Activated CD4-positive, alpha-beta memory T cell treated with anti-CD3 and anti-CD28 coated beads, Interleukin-2, amount 10 ng/mL, durations not matched to agents 7 days and 5 days (primary cell): ENCODE data around the gene SYNC. TPM values are rescaled to one million over a fixed set of nuclear protein-coding genes. Genes with fewer than 3 reads are reported as not detected.
"Not testable (repeated sequence)": the region's sequence is repeated elsewhere in the genome, so short reads cannot be mapped to it uniquely, and the experiment has no call there.

Experiments
- CTCF ChIA-PET: fragments of 350-600 bp; sonication (Branson Sonifier 250); formaldehyde crosslinking; loops from one replicate; lab custom pipeline; 2021; ENCODE audit warnings: antibody characterized with exemption, inconsistent platforms; lab: Charles Lee
- POLR2A ChIA-PET: fragments of 350-600 bp; sonication (Branson Sonifier 250); formaldehyde crosslinking; loops from one replicate; lab custom pipeline; 2021; ENCODE audit warnings: antibody characterized with exemption; lab: Charles Lee
- DNase-seq: peaks from one replicate; pipeline ENCODE4 v3.0.0-alpha.2; 2020
- H3K27ac Mint-ChIP-seq: one replicate; pipeline ENCODE4 v1.8.0; 2021; ENCODE audit warnings: mild to moderate bottlenecking, mixed read lengths
- H3K27me3 Mint-ChIP-seq: one replicate; pipeline ENCODE4 v1.8.0; 2021; ENCODE audit warnings: mixed read lengths
- H3K36me3 Mint-ChIP-seq: one replicate; pipeline ENCODE4 v1.8.0; 2021; ENCODE audit warnings: low read depth, mixed read lengths
- H3K4me1 Mint-ChIP-seq: one replicate; pipeline ENCODE4 v1.8.0; 2021; ENCODE audit warnings: mixed read lengths
- H3K4me3 Mint-ChIP-seq: one replicate; pipeline ENCODE4 v1.8.0; 2021; ENCODE audit warnings: mild to moderate bottlenecking, mixed read lengths
- H3K9me3 Mint-ChIP-seq: one replicate; pipeline ENCODE4 v1.8.0; 2021; ENCODE audit warnings: mixed read lengths
- total RNA-seq, 2 experiments: library from RNA; stranded (reverse); gene quantifications; one replicate each; pipeline ENCODE4 v1.2.3, GENCODE V29; 2021

SYNC gene
- total RNA-seq, 2 experiments from 2014 or later = not detected

DNA sequence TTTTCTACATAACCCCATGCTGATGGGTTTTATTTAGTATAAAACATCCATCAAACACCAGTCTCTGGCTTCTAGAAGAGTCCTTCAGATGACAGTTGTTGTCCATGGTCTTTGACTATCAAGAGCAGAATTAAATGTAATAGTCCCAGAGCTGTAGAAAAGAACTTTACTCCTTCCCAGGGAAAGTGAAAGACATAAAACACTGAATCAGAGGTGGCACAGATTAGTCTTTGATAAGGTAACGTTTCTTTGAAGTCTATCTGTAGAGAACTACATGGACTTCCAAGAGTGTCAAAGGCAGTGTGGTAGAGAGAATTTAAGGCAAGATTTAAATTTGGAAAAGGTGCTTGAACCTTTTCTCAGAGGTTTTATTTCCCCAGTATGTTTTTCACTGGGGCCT lies 21.9 kb downstream of the SYNC start:
- ChIA-PET POLR2A (no interaction called here), CTCF (no interaction called here)
- H3K36me3 Mint-ChIP-seq = peaks cover 62% of the 10 kb centered on the region
- H3K9me3 Mint-ChIP-seq = no peaks in the 10 kb centered on the region
- no peak for DNase-seq
- H3K27ac Mint-ChIP-seq = no peak overlapping the region
- H3K4me1 Mint-ChIP-seq = peaks cover 1% of the 10 kb centered on the region
- H3K27me3 Mint-ChIP-seq = no peaks in the 10 kb centered on the region
- no peak overlapping the region for H3K4me3 Mint-ChIP-seq

DNA sequence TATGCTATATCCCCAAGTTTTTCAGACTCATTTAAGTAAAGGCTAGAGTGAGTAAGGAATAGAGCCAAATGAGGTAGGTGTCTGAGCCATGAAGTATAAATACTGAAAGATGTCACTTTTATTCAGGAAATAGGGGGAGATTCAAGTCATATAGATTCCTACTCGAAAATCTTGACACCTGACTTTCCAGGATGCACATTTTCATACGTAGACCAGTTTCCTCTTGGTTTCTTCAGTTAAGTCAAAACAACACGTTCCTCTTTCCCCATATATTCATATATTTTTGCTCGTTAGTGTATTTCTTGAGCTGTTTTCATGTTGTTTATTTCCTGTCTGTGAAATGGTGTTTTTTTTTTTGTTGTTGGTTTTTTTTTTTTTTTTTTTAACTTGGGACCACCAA lies 22.6 kb downstream of the SYNC start:
- DNase-seq, H3K9me3 Mint-ChIP-seq, H3K4me1 Mint-ChIP-seq, H3K27me3 Mint-ChIP-seq, POLR2A ChIA-PET, H3K27ac Mint-ChIP-seq, H3K4me3 Mint-ChIP-seq: not testable (repeated sequence)
- peaks cover 63% of the 10 kb centered on the region for H3K36me3 Mint-ChIP-seq
- CTCF ChIA-PET = interaction anchor here (0.7 to 1.5 kb wide), 3 partner anchors 32 to 219 kb away, joined by 3 to 4 read pairs (median 4); no protein-coding TSS in a partner anchor

DNA sequence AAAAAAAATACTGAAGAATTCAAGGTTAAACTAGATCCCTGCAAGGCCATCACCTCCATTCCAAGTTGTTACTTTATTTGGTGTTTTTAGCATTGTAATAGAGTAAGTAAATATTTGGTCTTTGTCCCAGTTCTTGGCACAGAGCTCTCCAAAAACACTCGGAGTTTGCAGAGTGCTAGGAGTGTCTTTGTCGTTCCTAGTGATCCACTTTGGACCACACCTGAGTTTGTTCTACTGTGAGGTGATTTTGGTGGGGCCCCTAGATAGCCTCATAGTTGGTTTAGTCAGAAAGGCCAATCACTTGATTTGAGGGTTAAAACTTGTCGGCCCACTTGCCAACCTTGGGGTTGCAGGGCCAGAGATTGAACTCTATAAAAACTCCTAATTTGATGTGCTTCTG lies 25.6 kb downstream of the SYNC start:
- CTCF ChIA-PET = interaction anchor here (0.6 to 1.7 kb wide), 4 partner anchors 21 to 157 kb away, joined by 3 to 4 read pairs (median 4); no protein-coding TSS in a partner anchor
- no peaks in the 10 kb centered on the region for H3K27me3 Mint-ChIP-seq
- H3K36me3 Mint-ChIP-seq = peaks cover 70% of the 10 kb centered on the region
- DNase-seq = no peak
- POLR2A ChIA-PET = no interaction called here
- no peaks in the 10 kb centered on the region for H3K4me1 Mint-ChIP-seq
- no peak overlapping the region for H3K27ac Mint-ChIP-seq
- no peak overlapping the region for H3K4me3 Mint-ChIP-seq
- no peaks in the 10 kb centered on the region for H3K9me3 Mint-ChIP-seq

DNA sequence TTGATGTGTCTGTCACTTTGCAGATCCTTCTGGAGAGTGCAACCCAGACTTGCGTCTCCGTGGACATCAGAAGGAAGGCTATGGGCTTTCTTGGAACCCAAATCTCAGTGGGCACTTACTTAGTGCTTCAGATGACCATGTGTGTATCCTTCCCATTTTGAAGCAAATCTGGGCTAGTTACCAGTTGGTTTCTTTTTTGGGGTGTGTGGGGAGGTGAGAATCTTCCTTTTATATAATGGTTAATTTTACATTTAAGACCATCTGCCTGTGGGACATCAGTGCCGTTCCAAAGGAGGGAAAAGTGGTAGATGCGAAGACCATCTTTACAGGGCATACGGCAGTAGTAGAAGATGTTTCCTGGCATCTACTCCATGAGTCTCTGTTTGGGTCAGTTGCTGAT lies 33.9 kb downstream of the SYNC start:
- CTCF ChIA-PET, H3K4me1 Mint-ChIP-seq, H3K4me3 Mint-ChIP-seq, H3K27me3 Mint-ChIP-seq, H3K27ac Mint-ChIP-seq, H3K9me3 Mint-ChIP-seq, DNase-seq, POLR2A ChIA-PET: not testable (repeated sequence)
- H3K36me3 Mint-ChIP-seq = peaks cover 73% of the 10 kb centered on the region

DNA sequence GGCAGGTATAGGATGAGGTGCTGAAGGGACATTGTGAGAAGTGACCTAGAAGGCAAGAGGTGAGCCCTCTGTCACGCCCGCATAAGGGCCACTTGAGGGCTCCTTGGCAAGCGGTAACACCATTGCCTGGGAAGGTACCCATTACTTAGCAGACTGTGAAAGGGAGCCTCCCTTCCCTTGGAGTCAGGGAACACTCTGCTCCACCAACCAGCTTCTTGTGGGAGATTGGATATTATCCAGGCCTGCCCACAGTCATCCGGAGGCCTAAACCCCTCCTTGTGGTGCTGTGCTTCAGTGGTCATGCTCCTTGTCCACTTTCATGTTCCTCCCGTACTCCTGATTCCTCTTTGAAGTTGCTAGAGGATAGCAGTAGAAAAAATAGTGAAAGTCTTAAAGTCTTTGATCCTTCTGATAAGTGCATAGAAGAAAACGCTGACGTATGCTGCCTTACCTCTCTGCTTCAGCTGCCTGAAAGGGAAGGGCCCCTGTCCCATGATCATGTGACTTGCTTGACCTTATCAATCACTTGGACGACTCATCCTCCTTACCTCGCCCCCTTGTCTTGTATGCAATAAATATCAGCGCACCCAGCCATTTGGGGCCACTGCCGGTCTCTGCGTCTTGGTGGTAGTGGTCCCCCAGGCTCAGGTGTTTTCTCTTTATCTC lies 35.5 kb downstream of the SYNC start:
- H3K27me3 Mint-ChIP-seq = no peaks in the 10 kb centered on the region
- CTCF ChIA-PET = no interaction called here
- no peak overlapping the region for H3K4me3 Mint-ChIP-seq
- peaks cover 6% of the 10 kb centered on the region for H3K4me1 Mint-ChIP-seq
- no peaks in the 10 kb centered on the region for H3K9me3 Mint-ChIP-seq
- H3K27ac Mint-ChIP-seq = no peak overlapping the region
- POLR2A ChIA-PET = interaction anchor here (1.3 kb wide), 1 partner anchor 16 kb away, joined by 4 read pairs; the partner anchor contains the start of gene RBBP4
- DNase-seq = no peak
- peaks cover 60% of the 10 kb centered on the region for H3K36me3 Mint-ChIP-seq

DNA sequence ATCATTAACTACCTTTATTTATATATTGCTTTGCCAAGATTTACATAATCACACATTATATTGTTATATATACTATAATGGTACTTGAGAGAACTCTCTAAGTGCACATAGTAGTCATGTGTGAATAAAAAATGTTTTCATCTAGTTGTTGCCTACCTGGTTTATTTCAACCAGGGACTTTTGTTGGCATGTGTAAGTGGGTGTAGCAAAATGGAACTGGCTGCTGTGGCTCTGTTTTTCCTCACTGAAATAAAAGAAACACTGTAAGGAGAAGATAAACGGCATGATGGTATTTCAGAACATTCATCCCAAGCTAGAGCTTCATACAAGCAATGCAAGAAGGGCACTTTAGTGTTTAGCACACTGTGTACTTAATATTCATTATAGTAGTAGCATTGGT lies 36.7 kb downstream of the SYNC start:
- POLR2A ChIA-PET = no interaction called here
- H3K4me1 Mint-ChIP-seq = peaks cover 8% of the 10 kb centered on the region
- CTCF ChIA-PET = no interaction called here
- H3K9me3 Mint-ChIP-seq = no peaks in the 10 kb centered on the region
- peaks cover 62% of the 10 kb centered on the region for H3K36me3 Mint-ChIP-seq
- H3K4me3 Mint-ChIP-seq = no peak overlapping the region
- DNase-seq = no peak
- no peaks in the 10 kb centered on the region for H3K27me3 Mint-ChIP-seq
- no peak overlapping the region for H3K27ac Mint-ChIP-seq

DNA sequence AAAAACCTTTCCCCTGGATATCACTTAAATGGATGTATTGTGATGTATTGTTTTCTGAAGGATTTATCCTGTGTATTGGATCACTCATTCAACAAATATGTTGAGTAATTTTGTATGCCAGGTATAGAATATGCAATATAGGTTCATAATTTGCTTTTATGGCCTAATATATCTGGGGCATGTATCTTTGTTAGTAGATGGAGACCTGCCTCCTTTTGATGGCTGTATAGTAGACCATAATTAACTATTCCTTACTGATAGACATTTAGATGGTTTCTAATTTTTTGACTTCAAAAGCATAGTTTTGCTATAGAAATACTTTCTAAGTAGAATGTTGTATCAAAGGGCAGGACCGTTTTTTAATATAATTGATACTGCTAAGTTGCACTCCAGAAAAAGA lies 43.0 kb downstream of the SYNC start:
- CTCF ChIA-PET = interaction anchor here (1.3 kb wide), 1 partner anchor 9 kb away, joined by 4 read pairs; the partner anchor contains the start of genes RBBP4 and ZBTB8OS

DNA sequence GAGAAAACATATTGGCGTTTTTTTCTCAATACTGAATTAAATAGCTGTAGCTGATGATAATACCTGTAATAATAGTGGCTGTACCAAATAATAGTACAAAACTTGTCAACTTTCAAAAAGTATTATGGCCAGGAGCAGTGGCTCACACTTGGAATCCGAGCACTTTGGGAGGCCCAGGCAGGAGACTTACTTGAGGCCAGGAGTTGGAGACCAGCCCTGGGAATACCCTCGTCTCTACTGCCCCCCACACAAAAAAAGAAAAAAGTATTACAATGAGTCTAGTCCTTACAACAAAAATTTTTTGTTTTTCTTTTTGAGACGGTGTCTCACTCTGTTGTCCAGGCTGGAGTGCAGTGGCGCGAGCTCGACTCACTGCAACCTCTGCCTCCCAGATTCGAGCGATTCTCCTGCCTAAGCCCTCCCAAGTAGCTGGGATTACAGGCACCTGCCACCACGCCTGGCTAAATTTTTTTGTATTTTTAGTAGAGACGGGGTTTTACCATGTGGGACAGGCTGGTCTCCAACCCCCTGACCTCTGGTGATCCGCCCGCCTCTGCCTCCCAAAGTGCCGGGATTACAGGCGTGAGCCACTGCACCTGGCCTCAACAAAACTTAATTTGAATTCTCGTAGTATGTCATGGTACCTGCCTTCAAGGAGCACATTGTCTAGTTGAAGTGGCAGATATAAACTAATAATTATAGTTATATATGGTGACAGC lies 50.2 kb downstream of the SYNC start:
- H3K27ac Mint-ChIP-seq = peak overlapping the region; percentile 100
- peaks cover 70% of the 10 kb centered on the region for H3K4me1 Mint-ChIP-seq
- H3K27me3 Mint-ChIP-seq = no peaks in the 10 kb centered on the region
- H3K9me3 Mint-ChIP-seq = no peaks in the 10 kb centered on the region
- ChIA-PET CTCF (interaction anchor here (1.8 to 2.7 kb wide), 2 partner anchors 25 to 132 kb away, joined by 9 read pairs; no protein-coding TSS in a partner anchor), POLR2A (interaction anchor here (0.7 to 3.1 kb wide), 5 partner anchors 8 to 544 kb away, joined by 3 to 32 read pairs (median 8); partner anchors contain the start of genes KPNA6, S100PBP and YARS1)
- peaks cover 59% of the 10 kb centered on the region for H3K36me3 Mint-ChIP-seq
- H3K4me3 Mint-ChIP-seq = peak overlapping the region; percentile 99
- DNase-seq = no peak

More for the DNA sequence above, 43.0 kb downstream of the SYNC start:
- no peak for DNase-seq
- POLR2A ChIA-PET = interaction anchor here (1.3 kb wide), 1 partner anchor 8 kb away, joined by 11 read pairs; the partner anchor contains the start of genes RBBP4 and ZBTB8OS
- Mint-ChIP-seq H3K27ac (no peak overlapping the region), H3K27me3 (no peaks in the 10 kb centered on the region), H3K36me3 (peaks cover 71% of the 10 kb centered on the region), H3K4me3 (no peak overlapping the region), H3K9me3 (no peaks in the 10 kb centered on the region), H3K4me1 (peaks cover 39% of the 10 kb centered on the region)

DNA sequence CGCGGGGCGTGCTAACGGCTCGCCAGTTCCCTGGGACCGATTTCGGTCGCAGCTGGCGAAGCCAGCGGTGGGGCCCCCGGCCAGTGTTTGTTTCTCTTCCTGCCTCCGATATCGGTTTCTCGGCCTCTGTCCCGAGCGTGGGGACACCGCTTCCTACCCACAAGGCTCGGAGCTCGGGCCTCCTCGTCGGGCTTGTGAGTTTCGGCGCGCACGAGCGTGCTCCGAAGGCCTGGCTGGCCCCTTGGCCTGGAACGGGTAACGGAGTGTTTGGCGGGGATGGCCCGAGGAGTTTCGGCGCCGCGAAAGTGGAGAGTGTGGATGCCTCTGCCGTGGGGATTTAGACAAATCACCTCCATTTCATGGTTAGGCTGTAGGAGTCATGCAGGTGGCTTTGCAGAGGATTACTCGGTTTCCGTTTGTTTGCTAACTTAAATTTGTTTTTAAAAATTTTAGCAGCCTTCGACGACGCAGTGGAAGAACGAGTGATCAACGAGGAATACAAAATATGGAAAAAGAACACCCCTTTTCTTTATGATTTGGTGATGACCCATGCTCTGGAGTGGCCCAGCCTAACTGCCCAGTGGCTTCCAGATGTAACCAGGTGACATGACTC lies 51.0 kb downstream of the SYNC start:
- POLR2A ChIA-PET = interaction anchor here (0.7 to 3.1 kb wide), 28 partner anchors 9 to 1007 kb away, joined by 3 to 32 read pairs (median 5); partner anchors contain the start of genes BSDC1, KPNA6, LCK and MARCKSL1
- H3K9me3 Mint-ChIP-seq = no peaks in the 10 kb centered on the region
- H3K4me3 Mint-ChIP-seq = peak overlapping the region; percentile 99
- peaks cover 52% of the 10 kb centered on the region for H3K36me3 Mint-ChIP-seq
- CTCF ChIA-PET = interaction anchor here (0.5 to 2.7 kb wide), 7 partner anchors 8 to 396 kb away, joined by 4 to 9 read pairs (median 4); no protein-coding TSS in a partner anchor
- no peaks in the 10 kb centered on the region for H3K27me3 Mint-ChIP-seq
- DNase-seq = no peak
- H3K4me1 Mint-ChIP-seq = peaks cover 63% of the 10 kb centered on the region
- peak overlapping the region; percentile 100 for H3K27ac Mint-ChIP-seq

DNA sequence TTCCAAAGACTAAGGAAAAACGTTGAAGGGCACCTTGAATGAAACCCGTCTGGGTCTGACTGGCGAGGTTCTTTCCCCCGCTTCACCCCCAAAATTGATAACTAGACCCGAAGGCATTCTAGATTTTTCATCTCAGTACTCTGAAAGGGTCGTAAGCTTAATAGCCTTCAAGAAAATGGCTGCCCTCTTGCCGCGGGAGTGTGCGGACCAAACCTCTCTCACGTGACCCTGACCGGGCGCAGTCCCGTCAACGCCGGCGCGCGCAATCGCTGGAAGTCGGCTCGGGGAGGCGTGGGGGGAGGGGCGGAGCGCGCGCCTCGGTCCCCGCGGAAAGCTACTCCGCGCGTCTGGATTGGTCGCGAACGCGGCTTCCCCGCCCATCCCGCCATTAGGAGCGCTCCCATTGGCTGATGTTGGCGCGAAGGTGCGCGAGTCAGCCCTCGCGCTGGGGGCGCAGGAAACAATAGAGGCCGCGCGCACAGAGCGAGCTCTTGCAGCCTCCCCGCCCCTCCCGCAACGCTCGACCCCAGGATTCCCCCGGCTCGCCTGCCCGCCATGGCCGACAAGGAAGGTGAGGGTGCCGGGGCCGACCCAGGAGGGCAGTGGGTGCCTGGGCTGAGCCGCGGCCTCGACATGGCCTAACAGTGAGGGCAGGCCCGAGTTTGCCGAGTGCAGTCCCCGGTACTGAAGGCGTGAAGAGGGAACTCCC lies 51.7 kb downstream of the SYNC start, which contains the start of gene RBBP4:
TSS of gene RBBP4 (plus strand) at position 457 of the 709 bp plus-strand sequence. CDS start at position 556, 99 bp downstream.
- Mint-ChIP-seq H3K4me3 (peak within 1 kb of the TSS; percentile 99), H3K36me3 (peaks cover 49% of the 10 kb centered on the region), H3K27ac (peak within 1 kb of the TSS; percentile 100), H3K9me3 (no peaks in the 10 kb centered on the region), H3K4me1 (peaks cover 59% of the 10 kb centered on the region), H3K27me3 (no peaks in the 10 kb centered on the region)
- POLR2A ChIA-PET = interaction anchor here (0.6 to 3.1 kb wide), 32 partner anchors 8 to 1006 kb away, joined by 3 to 32 read pairs (median 4); partner anchors contain the start of genes BSDC1, KPNA6, LCK and MARCKSL1
- CTCF ChIA-PET = interaction anchor here (0.5 to 2.7 kb wide), 8 partner anchors 9 to 395 kb away, joined by 3 to 9 read pairs (median 4); no protein-coding TSS in a partner anchor
- DNase-seq = peak; percentile 99

DNA sequence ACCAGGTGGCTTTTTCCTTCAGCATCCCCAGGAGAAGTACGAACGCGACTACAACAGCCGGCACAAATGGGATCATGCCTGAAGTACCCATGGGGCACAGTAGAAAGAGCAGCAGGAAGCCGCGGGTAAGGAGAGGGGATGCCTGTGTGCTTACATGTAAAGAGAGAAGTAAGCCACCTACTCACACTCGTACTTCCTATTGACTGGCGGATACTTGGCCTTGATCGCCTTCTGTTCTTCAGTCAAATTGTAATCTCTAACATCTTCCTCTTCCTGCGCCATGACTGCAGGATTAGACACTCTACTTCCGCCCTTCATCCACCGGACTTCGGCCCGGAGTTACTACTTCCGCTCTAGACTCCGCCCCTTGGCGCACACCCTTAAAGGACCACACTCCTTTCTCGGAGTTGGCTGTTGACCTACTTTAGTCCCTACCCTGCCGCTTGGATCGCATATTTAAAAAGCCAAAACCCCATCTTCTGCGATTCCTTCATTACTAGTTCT lies 52.3 kb downstream of the SYNC start, which contains the start of gene ZBTB8OS:
TSS of gene ZBTB8OS (minus strand) at position 303 of the 504 bp plus-strand sequence. CDS start at position 282, 21 bp downstream.
- POLR2A ChIA-PET = interaction anchor here (0.6 to 3.1 kb wide), 28 partner anchors 10 to 1005 kb away, joined by 3 to 32 read pairs (median 5); partner anchors contain the start of genes BSDC1, KPNA6, LCK and MARCKSL1
- H3K9me3 Mint-ChIP-seq = no peaks in the 10 kb centered on the region

More for the DNA sequence above, 52.3 kb downstream of the SYNC start, which contains the start of gene ZBTB8OS:
- Mint-ChIP-seq H3K27ac (peak within 1 kb of the TSS; percentile 100), H3K4me1 (peaks cover 58% of the 10 kb centered on the region), H3K36me3 (peaks cover 45% of the 10 kb centered on the region), H3K27me3 (no peaks in the 10 kb centered on the region), H3K4me3 (peak within 1 kb of the TSS; percentile 99)
- peak; percentile 90 for DNase-seq
- CTCF ChIA-PET = interaction anchor here (0.9 to 2.7 kb wide), 7 partner anchors 9 to 130 kb away, joined by 3 to 9 read pairs (median 4); no protein-coding TSS in a partner anchor
